Measurements from ENCODE around the gene MINDY4.

MINDY4 gene

GRCh38 chr7:30915005-30915601 is 143.9 kb downstream of the MINDY4 start:
- no peak for DNase-seq (ENCODE audit: low spot score)

DNA sequence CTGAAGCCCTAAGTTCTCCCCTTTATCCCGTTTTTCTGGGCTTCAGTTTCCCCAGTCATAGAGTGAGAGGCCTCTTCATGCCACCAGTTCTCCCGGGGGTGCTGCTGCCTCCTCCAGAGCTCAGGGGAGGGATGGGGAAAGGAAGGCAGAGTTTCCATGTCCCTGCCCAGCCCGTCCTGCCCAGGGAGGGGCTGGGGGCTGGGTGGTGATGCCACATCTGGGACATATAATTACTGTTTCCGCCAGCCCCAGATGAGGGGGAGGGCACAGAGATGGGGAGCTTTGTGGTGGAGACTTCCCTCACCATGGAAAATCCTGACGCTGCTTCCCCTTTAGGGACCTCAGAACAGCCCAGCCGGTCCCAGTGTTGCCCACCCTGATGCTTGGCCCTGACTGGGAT is 144.5 kb downstream of the MINDY4 start:
- DNase-seq (ENCODE audit: low spot score), result no peak

DNA sequence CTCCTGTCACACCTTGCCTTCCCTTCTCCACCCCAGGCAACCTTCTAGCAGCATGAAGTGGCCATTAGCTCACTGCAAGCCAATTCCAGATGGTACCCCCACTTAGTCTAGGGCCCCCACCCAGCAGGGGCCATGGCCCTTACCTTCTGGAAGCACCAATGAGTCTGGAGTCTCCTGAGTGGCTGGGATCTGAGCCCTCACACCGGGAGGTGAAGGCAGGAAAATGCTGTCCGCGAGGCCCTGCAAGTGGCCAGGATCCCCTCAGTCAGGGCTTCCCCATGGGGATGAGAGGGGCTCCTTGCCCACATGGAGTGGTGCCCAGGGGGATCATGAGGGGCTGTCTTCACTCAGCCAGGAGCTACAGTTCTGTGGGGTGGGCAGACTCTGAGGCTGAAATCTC is 145.0 kb downstream of the MINDY4 start:
- no peak for DNase-seq (ENCODE audit: low spot score)

GRCh38 chr7:30916767-30917166 is 145.6 kb downstream of the MINDY4 start:
- no peak for DNase-seq (ENCODE audit: low spot score)

- DNase-seq (ENCODE audit: low spot score), result peak; percentile 51
Observed at GRCh38 chr7:30917216-30917893, 146.1 kb downstream of the MINDY4 start.

- DNase-seq (ENCODE audit: low spot score), result peak; percentile 36
Observed at GRCh38 chr7:30918676-30919075, 147.5 kb downstream of the MINDY4 start.

- no peak for DNase-seq (ENCODE audit: low spot score)
Observed at GRCh38 chr7:30920021-30920583, 148.9 kb downstream of the MINDY4 start.

DNA sequence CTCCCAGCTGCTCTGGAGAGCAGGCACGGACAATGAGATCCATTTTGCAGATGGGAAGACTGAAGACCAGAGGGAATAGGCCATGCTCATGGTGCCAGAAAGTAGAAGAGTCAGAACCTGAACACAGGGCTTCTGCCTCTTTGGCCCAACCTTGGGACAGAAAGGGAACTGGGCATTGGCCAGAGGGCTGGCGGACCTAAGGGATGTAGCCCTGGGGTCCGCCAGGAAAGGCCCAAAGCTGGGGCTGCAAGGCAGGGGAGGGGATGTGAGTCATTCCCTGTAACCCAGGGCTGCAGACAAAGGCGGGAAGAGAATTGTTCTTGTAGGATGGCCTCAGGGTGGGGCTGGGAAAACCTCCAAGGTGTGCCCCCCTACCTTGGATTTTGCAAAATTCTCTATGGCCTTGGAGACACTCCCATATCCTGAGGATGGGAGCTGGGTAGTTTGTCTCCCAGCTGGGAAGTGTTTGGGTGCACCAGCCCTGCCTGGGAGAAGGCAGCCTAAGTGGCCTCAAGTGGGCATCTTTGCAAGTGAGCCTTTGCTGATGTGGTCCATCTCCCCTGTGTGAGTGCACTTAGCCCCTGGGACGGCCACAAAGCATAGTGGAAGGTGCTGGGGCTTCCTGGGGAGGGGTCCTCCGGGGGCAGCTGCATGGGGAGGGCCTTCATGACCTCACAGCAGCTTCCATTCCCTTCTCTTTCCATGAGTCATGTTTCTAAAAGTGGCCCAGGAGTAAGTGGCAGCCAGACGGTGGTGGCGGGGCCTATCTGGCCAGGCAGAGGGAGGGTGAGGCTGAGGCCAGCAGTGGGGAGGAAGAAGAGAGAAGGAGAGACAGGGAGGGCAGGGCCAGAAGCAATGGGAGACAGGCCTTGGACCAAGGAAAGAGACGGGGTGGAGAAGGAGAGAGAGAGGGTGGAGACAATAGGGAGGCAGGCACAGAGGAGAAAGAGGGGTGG is 149.6 kb downstream of the MINDY4 start:
- DNase-seq (ENCODE audit: low spot score), result no peak

- DNase-seq (ENCODE audit: low spot score), result no peak
Observed at GRCh38 chr7:30921540-30922401, 150.6 kb downstream of the MINDY4 start.

DNA sequence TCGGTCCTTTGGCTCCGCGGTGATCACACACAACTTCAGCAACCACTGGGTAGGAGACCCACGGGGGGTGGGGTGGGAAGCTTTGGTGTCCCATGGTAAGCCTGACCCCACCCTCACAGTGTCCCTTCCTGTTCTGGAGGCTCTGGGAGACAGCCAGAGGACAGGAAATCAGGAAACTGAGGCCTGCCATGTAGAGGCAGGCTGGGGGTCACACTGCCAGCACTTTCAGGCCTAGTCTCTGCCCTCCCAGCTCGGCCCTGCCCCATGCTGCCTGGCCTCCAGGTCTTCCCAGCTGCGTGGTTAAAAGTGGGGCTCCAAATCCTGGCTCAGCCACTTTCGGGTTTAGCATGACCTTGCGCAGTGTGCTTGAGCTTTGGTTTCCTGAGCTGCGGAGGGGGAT is 151.4 kb downstream of the MINDY4 start:
- no peak for DNase-seq (ENCODE audit: low spot score)

GRCh38 chr7:30923009-30923773 is 152.0 kb downstream of the MINDY4 start:
- no peak for DNase-seq (ENCODE audit: low spot score)

DNA sequence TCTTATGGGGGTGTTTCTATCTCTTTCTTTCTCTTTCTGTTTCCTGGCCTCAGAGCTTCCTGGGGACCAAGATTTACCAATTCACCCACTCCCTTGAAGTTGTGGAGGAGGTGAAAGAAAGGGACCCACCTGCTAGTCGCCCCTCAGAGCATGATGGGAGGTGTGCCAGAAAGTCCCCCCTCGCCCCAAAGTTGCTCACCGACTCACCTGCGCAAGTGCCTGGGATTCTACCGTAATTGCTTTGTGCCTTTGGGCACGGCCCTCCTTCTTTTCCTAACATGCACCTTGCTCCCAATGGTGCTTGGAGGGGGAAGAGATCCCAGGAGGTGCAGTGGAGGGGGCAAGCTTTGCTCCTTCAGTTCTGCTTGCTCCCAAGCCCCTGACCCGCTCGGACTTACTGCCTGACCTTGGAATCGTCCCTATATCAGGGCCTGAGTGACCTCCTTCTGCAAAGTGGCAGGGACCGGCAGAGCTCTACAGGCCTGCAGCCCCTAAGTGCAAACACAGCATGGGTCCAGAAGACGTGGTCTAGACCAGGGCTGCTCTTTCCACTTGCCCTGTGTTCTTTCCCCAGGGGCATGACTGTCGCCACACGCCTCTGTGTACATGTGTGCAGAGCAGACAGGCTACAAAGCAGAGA is 152.7 kb downstream of the MINDY4 start:
- no peak for DNase-seq (ENCODE audit: low spot score)

DNA sequence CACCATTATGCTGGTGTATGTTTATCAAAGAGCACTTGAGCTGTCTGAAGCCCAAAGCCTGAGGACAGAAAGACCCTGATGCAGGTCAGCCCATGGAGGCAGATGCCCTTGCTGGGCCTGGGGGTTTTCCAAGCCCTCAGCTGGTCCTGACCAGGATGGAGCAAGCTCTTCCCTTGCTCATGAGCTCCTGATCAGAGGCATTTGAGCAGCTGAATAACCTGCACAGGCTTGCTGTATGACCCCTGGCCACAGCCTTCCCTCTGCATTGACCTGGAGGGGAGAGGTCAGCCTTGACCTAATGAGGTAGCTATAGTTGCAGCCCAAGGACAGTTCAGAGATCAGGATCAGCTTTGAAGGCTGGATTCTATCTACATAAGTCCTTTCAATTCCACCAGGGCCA is 153.4 kb downstream of the MINDY4 start:
- DNase-seq (ENCODE audit: low spot score), result no peak

DNA sequence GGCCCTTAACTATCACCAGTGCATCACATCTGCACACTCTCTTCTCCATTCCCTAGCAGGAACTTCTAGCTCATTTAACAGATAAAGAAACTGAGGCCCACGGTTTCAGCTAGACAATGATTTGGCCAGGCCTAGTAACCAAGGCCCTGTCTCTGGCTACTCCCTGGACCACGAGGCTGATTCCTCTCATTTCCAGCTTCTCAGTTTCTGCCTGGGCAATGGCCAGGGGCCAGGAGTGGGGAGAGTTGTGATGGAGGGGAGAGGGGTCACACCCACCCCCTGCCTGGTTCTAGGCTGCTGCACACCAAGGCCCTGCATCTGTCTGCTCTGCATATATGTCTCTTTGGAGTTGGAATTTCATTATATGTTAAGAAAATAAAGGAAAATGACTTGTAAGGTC is 153.9 kb downstream of the MINDY4 start:
- DNase-seq (ENCODE audit: low spot score), result no peak

DNA sequence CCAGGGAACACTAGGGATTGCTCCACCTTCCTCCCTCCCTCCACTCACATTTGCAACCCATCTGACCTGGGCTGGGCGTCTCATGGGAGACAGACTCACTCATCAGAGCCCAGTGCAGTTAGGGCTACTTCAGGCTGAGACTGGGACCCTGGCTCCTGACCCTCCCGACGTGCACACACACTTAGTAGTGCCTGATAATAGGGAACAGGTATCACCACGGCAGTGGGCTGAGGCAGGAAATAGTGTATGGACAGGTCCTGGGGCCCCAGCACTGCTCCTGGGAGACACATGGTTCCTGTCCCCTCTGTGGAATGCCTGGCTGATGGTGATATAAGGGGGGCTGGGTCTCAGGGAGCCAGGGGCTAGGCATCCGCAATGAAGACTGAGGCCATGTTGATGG is 154.7 kb downstream of the MINDY4 start:
- DNase-seq (ENCODE audit: low spot score), result no peak

- DNase-seq (ENCODE audit: low spot score), result no peak
Observed at GRCh38 chr7:30926313-30926712, 155.1 kb downstream of the MINDY4 start.

- DNase-seq (ENCODE audit: low spot score), result no peak
Observed at GRCh38 chr7:30927040-30927439, 155.8 kb downstream of the MINDY4 start.

- DNase-seq (ENCODE audit: low spot score), result no peak
Observed at GRCh38 chr7:30927559-30927958, 156.3 kb downstream of the MINDY4 start.

GRCh38 chr7:30928254-30928872 is 157.1 kb downstream of the MINDY4 start:
- DNase-seq (ENCODE audit: low spot score), result no peak

DNA sequence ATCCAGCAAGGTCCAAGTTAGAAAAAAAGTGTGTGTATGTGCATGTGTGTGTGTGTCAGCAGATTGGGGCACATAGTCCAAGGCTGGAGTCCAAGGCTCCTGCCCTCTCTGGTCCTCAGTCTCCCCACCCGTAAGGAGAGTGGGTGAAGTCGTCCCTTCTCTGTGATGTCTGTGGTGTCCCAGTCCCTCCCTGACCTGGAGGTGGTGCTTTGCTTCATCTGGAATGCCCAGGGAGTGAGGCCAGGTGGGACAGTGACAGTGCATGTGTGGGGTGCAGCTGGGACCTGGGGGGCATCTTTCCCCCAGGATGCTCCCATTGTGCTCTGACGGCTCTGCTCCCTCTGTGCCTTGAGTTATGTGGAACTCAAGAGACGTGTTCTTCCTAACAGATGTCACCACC is 158.5 kb downstream of the MINDY4 start:
- DNase-seq (ENCODE audit: low spot score), result no peak
